Stimulated activated naive CD8-positive, alpha-beta T cell treated with anti-CD3 and anti-CD28 coated beads, Interleukin-15, Interleukin-2, amounts not matched to agents 100 ng/mL and 50 ng/mL, for 24 hours (primary cell): ENCODE measurements around the gene UBE2E2.

ENCODE experiments used
- H3K27ac Mint-ChIP-seq: one replicate; pipeline ENCODE4 v1.8.0; 2021; ENCODE audit warnings: mild to moderate bottlenecking, mixed read lengths
- H3K27me3 Mint-ChIP-seq: one replicate; pipeline ENCODE4 v1.8.0; 2021; ENCODE audit warnings: mixed read lengths
- H3K36me3 Mint-ChIP-seq: one replicate; pipeline ENCODE4 v1.8.0; 2021; ENCODE audit warnings: low read depth, mixed read lengths
- H3K4me1 Mint-ChIP-seq: one replicate; pipeline ENCODE4 v1.8.0; 2021; ENCODE audit warnings: low read depth, mixed read lengths
- H3K4me3 Mint-ChIP-seq: one replicate; pipeline ENCODE4 v1.8.0; 2021; ENCODE audit warnings: mild to moderate bottlenecking, mixed read lengths
- H3K9me3 Mint-ChIP-seq: one replicate; pipeline ENCODE4 v1.8.0; 2021; ENCODE audit warnings: mixed read lengths

Gene UBE2E2

DNA sequence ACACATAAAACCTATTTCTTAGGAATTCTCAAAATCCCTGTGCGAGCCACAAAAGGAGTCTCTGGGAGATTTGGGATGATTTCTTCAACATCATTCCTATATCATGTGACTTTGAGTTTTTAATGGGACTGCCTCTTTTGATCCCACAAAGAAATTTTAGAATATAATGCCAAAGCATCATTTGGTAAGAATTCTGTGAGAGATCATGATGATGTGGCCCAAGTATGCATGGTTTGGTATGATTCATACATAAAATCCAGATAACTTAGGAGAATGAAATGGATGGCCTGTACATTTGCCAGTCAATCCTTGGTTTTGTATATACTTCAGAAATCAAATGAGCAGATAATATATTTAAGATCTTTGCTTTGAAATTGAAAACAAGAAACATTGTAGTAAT, 61.3 kb downstream of the UBE2E2 start:
- H3K27me3 Mint-ChIP-seq: no peaks in the 10 kb centered on the region
- H3K4me1 Mint-ChIP-seq: peaks cover 5% of the 10 kb centered on the region
- H3K4me3 Mint-ChIP-seq: no peak overlapping the region
- H3K9me3 Mint-ChIP-seq: peaks cover 10% of the 10 kb centered on the region
- H3K36me3 Mint-ChIP-seq: peaks cover 11% of the 10 kb centered on the region
- H3K27ac Mint-ChIP-seq: no peak overlapping the region

DNA sequence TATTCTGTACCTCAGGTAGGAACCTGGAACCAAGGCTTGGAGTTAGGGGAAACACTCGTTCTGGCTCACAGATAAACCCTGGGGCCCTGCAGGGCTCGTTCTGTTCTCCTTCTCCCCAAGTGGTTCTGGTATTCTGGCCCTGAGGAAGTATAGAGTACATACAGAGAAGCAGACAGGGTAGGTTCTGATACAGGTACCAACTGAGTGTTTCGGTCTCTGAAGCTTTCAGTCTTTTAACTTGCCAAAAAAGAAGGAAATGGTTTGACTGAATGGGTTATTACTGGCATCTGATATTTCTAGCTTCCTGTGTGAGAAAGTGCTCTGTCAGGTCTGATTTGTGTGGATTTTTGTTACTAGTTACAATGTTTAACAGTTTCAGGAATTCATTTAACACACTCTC, 67.3 kb downstream of the UBE2E2 start:
- H3K36me3 Mint-ChIP-seq: peaks cover 14% of the 10 kb centered on the region
- H3K27me3 Mint-ChIP-seq: no peaks in the 10 kb centered on the region
- H3K9me3 Mint-ChIP-seq: peaks cover 13% of the 10 kb centered on the region
- no peak overlapping the region for H3K4me3 Mint-ChIP-seq
- H3K27ac Mint-ChIP-seq: no peak overlapping the region
- H3K4me1 Mint-ChIP-seq: peaks cover 9% of the 10 kb centered on the region

DNA sequence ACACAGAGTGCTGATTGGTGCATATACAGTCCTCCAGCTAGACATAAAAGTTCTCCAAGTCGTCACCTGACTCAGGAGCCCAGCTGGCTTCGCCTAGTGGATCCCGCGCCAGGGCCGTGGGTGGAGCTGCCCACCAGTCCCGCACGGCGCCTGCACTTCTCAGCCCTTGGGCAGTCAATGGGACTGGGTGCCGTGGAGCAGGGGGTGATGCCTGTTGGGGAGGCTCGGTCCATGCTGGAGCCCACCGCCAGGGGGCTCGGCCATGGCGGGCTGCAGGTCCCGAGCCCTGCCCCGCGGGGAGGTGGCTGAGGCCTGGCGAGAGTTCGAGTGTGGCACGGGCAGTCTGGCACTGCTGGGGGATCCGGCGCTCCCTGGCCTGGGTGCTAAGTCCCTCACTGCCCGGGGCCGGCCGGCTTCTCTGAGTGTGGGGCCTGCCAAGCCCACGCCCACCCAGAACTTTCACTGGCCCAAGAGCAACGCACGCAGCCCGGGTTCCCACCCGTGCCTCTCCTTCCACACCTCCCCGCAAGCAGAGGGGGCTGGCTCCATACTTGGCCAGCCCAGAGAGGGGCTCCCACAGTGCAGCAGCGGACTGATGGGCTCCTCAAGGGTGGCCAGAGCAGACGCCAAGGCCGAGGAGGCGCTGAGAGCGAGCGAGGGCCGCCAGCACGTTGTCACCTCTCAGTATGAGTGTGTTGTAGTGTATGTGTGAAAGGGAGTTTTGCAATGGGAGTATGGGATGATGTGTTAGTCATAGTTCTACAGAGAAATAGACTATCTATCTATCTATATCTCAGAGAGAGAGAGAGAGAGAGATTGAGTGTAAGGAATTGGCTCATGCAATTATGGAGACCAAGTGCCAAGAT, 69.0 kb downstream of the UBE2E2 start:
- no peak overlapping the region for H3K4me3 Mint-ChIP-seq
- peaks cover 10% of the 10 kb centered on the region for H3K36me3 Mint-ChIP-seq
- H3K4me1 Mint-ChIP-seq: peaks cover 15% of the 10 kb centered on the region
- H3K27ac Mint-ChIP-seq: no peak overlapping the region
- peaks cover 13% of the 10 kb centered on the region for H3K9me3 Mint-ChIP-seq
- no peaks in the 10 kb centered on the region for H3K27me3 Mint-ChIP-seq

DNA sequence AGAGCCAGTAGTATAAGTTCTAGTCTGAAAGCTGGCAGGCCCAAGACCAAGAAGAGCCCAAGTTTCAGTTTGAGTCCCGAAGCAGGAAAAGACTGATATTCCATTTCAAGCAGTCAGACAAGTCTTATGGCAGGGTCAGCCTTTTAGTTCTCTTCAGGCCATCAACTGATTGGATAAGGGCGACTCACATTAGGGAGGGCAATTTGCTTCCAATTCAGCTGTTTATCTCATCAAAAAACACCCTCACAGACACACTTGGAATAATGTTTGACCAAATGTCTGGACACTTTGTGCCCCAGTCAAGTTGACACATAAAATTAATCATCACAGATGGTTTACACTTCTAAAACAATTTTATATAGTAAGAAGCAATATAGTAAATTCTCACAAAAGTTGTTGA, 69.7 kb downstream of the UBE2E2 start:
- peaks cover 10% of the 10 kb centered on the region for H3K36me3 Mint-ChIP-seq
- no peak overlapping the region for H3K4me3 Mint-ChIP-seq
- H3K27me3 Mint-ChIP-seq: no peaks in the 10 kb centered on the region
- H3K27ac Mint-ChIP-seq: no peak overlapping the region
- H3K4me1 Mint-ChIP-seq: peaks cover 15% of the 10 kb centered on the region
- H3K9me3 Mint-ChIP-seq: peaks cover 13% of the 10 kb centered on the region

DNA sequence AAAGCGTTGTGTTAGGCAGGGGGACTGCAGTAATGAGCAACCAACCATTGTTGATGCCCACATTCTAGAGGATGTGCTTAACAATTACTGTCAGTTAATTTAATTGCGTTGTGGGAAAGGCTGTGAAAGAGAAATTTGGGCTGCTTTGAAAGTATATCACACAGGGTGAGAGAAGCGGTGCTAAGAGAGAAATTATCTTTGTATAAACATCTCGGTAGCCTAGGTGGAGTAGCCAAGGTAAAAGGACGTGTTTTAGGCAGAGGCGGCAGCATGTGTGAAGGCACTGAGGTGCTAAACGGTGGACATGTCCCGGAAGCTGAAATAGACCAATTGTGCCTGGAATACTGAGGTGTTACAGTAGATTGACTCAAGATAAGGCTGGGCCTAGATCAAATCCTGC, 71.9 kb downstream of the UBE2E2 start:
- H3K36me3 Mint-ChIP-seq: peaks cover 10% of the 10 kb centered on the region
- peaks cover 13% of the 10 kb centered on the region for H3K9me3 Mint-ChIP-seq
- H3K4me3 Mint-ChIP-seq: no peak overlapping the region
- no peaks in the 10 kb centered on the region for H3K27me3 Mint-ChIP-seq
- peaks cover 19% of the 10 kb centered on the region for H3K4me1 Mint-ChIP-seq
- no peak overlapping the region for H3K27ac Mint-ChIP-seq

DNA sequence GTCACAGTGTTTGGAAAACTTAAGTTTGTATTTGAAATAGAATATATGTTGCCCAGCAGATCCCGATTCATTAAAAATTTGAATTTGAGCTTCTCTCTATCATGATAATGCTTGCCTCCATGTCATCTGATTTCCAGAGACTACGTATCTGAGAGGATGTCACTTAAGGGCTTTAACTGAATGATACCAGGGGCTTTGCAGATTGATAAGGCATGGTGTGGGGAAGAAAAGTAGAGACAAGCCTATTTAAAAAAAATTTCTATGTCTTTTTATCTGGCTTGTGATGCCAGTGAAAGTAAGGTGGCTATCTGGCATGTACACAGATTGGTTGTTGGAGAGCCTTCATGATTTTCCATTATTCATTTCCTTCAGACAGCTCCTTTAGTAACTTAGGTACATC, 72.7 kb downstream of the UBE2E2 start:
- H3K27ac Mint-ChIP-seq: no peak overlapping the region
- no peak overlapping the region for H3K4me3 Mint-ChIP-seq
- no peaks in the 10 kb centered on the region for H3K27me3 Mint-ChIP-seq
- peaks cover 19% of the 10 kb centered on the region for H3K4me1 Mint-ChIP-seq
- H3K36me3 Mint-ChIP-seq: peaks cover 8% of the 10 kb centered on the region
- H3K9me3 Mint-ChIP-seq: peaks cover 10% of the 10 kb centered on the region

DNA sequence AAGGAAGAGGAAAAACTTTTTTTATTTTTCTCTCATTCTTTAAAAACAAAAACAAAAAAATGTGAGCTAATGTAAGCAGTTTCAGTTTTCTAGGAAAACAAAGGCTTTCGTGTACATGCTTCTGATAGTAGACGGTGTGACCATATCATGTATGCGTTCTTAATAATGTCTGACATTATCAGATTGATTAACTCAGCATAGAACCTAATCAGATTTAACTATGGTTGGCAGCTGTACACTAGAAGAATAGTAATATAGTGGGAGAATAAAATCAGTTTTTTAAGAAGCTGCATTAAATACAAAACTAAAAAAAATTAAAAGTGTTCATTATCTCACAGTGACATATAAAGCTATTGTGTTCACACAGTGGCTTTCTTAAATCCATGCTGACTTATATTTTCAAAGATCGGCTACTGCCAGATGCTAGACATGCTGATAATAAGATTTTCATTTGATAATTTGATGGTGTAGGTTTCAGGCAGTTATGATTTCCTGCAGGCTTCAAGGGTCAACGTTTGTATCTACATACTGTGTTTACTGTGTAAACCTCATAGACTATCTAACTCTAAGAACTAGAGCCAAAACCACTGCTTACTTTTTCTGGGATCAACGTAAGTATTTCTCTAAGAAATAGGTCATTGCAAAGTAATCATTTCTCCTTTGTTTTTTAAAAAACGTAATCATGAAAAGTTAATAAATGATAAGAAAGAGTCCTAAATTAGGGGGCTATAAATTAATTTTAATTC, 74.0 kb downstream of the UBE2E2 start:
- no peak overlapping the region for H3K27ac Mint-ChIP-seq
- peaks cover 19% of the 10 kb centered on the region for H3K4me1 Mint-ChIP-seq
- H3K36me3 Mint-ChIP-seq: peaks cover 3% of the 10 kb centered on the region
- H3K4me3 Mint-ChIP-seq: no peak overlapping the region
- H3K27me3 Mint-ChIP-seq: no peaks in the 10 kb centered on the region
- peaks cover 4% of the 10 kb centered on the region for H3K9me3 Mint-ChIP-seq

DNA sequence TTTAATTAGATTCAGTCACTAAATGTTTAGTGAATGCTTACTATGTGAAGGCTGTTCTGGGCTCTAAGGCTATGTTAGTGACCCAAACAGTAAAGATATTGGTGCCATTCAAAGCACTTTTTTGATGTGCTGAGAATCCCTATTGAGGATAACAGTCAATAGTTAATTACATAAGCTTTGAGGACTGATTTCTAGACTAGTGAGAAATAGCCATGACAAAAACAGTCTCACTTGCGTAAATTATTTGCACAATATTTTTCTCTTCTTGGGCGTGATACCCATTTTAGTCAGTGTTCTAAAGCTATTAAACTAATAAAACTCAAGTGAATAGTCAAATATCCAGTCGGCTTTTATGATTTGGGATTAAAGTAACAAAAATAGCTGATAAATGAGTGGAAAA, 74.6 kb downstream of the UBE2E2 start:
- peaks cover 17% of the 10 kb centered on the region for H3K4me1 Mint-ChIP-seq
- no peak overlapping the region for H3K4me3 Mint-ChIP-seq
- H3K9me3 Mint-ChIP-seq: peaks cover under 1% of the 10 kb centered on the region
- no peaks in the 10 kb centered on the region for H3K27me3 Mint-ChIP-seq
- peaks cover 3% of the 10 kb centered on the region for H3K36me3 Mint-ChIP-seq
- H3K27ac Mint-ChIP-seq: no peak overlapping the region

DNA sequence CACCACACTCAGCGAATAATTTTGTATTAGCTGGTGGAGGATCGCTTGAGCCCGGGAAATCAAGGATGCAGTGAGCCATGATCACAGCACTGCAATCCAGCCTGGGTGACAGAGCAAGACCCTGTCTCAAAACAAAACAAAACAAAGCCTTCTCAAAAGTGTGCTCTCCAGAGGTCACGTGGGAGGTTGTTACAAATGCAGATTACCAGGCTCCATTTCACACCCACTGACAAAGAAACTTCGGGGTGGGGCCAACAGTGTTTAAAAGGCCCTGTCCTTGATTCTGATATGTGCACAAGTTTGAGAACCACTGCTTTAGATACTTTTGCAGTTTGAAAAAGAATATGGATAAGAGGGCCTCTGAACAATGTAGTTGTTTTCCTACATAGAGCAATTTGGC, 80.5 kb downstream of the UBE2E2 start:
- peaks cover 10% of the 10 kb centered on the region for H3K4me1 Mint-ChIP-seq

DNA sequence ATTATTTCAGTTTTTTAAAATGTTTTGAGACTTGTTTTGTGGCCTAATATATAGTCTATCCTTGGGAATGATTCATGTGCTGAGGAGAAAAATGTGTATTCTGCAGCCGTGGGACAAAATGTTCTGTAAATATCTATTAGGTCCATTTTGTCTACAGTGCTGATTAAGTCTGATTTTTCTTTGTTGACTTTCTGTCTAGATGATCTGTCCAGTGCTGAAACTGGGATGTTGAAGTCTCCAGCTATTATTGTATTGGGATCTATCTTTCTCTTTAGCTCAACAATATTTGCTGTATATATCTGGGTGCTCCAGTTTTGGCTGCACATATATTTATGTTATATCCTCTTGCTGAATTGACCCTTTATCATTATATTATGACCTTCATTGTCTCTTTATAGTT, 85.2 kb downstream of the UBE2E2 start:
- no peak overlapping the region for H3K4me3 Mint-ChIP-seq
- peaks cover 6% of the 10 kb centered on the region for H3K4me1 Mint-ChIP-seq
- peaks cover 20% of the 10 kb centered on the region for H3K36me3 Mint-ChIP-seq
- H3K27ac Mint-ChIP-seq: no peak overlapping the region
- H3K9me3 Mint-ChIP-seq: peaks cover 12% of the 10 kb centered on the region
- no peaks in the 10 kb centered on the region for H3K27me3 Mint-ChIP-seq

More for the DNA sequence above, 80.5 kb downstream of the UBE2E2 start:
- no peaks in the 10 kb centered on the region for H3K27me3 Mint-ChIP-seq
- H3K36me3 Mint-ChIP-seq: peaks cover 20% of the 10 kb centered on the region
- H3K9me3 Mint-ChIP-seq: peaks cover 12% of the 10 kb centered on the region
- H3K27ac Mint-ChIP-seq: no peak overlapping the region
- H3K4me3 Mint-ChIP-seq: no peak overlapping the region

DNA sequence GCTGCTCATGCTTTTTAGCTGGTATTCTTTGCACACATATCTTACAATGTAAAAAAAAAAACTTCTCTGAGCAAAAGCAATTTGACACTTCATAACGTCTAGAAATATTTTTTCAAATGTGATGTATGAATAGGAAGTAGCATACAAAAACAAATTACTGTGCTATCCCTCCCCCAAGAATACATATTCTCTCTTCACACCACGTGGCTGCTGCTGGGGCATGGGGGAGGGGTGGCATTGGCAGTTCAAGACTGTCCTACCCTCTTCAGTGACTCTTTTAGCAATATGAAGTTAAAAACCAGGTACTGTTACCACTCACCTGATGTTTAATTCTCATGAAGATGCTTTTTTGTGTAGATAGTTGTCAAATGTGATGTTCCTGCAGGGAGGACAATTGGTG, 85.6 kb downstream of the UBE2E2 start:
- H3K27me3 Mint-ChIP-seq: no peaks in the 10 kb centered on the region
- peaks cover 20% of the 10 kb centered on the region for H3K36me3 Mint-ChIP-seq
- H3K9me3 Mint-ChIP-seq: peaks cover 12% of the 10 kb centered on the region
- H3K27ac Mint-ChIP-seq: no peak overlapping the region
- H3K4me3 Mint-ChIP-seq: no peak overlapping the region
- peaks cover 6% of the 10 kb centered on the region for H3K4me1 Mint-ChIP-seq

DNA sequence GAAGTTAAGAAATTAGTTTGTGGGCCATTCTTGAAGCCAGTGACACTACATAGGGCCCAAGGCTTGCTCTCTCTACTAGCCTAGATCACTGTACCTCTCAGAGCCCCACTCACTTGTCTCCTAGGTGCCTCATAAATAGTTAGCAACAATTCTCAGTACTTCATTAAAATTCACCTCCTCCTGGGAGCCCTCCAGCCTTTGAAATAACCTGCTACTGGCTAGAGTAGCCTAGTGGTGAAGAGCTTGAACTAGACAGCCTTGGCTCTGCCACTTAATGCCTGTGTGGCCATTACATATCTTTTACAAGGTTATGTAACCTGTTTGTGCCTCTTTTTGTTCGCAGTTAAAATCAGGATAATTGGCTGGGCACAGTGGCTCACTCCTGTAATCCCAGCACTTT, 89.3 kb downstream of the UBE2E2 start:
- peaks cover 6% of the 10 kb centered on the region for H3K36me3 Mint-ChIP-seq
- peaks cover 6% of the 10 kb centered on the region for H3K9me3 Mint-ChIP-seq
- H3K27ac Mint-ChIP-seq: no peak overlapping the region
- H3K27me3 Mint-ChIP-seq: no peaks in the 10 kb centered on the region
- H3K4me3 Mint-ChIP-seq: no peak overlapping the region
- peaks cover 13% of the 10 kb centered on the region for H3K4me1 Mint-ChIP-seq

DNA sequence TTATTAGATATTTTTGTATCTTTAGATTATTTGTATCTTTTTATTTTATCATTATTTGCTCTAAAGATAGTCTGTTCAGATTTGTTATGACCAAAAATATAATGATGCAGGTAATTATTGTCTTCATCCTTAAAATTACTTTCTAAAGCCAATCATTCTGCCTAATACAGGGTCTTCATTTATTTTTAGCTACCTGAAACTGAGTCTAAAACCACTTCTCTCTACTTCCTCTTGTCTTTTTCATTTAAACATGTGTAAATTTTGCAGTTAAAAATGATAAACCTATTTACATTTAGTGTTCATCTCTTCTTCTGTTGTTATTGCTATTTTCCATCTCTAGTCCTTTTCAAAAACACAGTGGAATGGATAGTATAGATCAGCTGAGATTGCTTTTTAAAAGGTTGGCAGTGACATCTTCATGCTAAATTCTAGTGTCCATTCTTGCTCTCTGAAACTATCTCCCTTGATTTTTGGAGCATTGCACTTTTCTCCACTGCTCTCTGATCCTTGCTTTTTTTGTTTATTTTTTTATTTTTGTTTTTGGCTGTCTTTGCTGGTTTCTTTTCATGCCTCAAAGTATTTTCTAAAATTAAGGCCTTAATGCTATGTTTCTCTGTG, 91.8 kb downstream of the UBE2E2 start:
- H3K36me3 Mint-ChIP-seq: peaks cover under 1% of the 10 kb centered on the region
- no peak overlapping the region for H3K4me3 Mint-ChIP-seq
- H3K27me3 Mint-ChIP-seq: no peaks in the 10 kb centered on the region
- peaks cover 7% of the 10 kb centered on the region for H3K4me1 Mint-ChIP-seq
- H3K27ac Mint-ChIP-seq: no peak overlapping the region
- H3K9me3 Mint-ChIP-seq: no peaks in the 10 kb centered on the region

DNA sequence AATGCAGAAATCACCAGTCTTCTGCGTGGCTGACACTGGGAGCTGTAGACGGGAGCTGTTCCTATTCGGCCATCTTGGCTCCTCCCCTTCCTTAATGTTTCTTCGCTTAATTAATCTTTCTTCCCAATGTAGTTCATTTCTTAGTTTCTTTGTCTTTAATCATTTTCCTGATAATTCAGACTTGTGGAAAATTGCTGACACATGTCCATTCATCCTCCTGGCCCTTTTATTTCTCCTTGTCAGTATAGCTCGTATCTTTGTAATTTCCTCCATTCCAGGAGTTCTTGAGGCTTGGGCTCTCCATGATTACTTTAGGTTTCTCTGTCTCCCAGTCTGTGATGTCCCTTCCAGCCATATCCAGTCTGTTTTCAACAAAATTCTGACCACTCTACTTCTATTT, 98.7 kb downstream of the UBE2E2 start:
- Mint-ChIP-seq H3K9me3 (peaks cover 4% of the 10 kb centered on the region), H3K27me3 (no peaks in the 10 kb centered on the region), H3K4me3 (no peak overlapping the region), H3K27ac (no peak overlapping the region), H3K4me1 (peaks cover 13% of the 10 kb centered on the region), H3K36me3 (peaks cover 8% of the 10 kb centered on the region)

DNA sequence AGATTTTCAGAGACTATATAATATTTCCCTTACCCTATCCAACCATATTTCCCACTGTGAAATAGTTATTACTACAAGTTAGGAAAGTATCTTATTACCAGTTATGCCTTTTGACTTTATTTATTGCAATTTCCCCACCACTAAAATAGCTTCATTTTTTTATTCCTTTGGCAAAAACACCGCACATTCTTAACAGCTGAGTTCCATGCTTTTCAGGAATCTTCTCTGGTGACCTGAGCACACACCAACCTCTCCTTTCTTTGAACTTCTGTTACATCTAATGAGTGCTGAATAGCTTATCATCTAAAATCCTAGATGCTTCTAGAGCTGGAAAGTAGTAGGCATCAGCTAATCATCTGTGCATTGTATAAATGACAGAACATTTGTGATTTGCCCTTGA, 99.1 kb downstream of the UBE2E2 start:
- Mint-ChIP-seq H3K9me3 (peaks cover 7% of the 10 kb centered on the region), H3K36me3 (peaks cover 8% of the 10 kb centered on the region), H3K4me1 (peaks cover 13% of the 10 kb centered on the region), H3K4me3 (no peak overlapping the region), H3K27ac (no peak overlapping the region), H3K27me3 (no peaks in the 10 kb centered on the region)
